Stomach (tissue), 9 donors: ENCODE data around the gene KPNA6. TPM values are rescaled to one million over a fixed set of nuclear protein-coding genes. Genes with fewer than 3 reads are reported as not detected.

ENCODE experiments used
- DNase-seq, 2 donors: peaks; one replicate each; pipeline versions ENCODE4 v3.0.0 to v3.0.0-alpha.2; 2013 to 2019
- H3K27ac ChIP-seq, 5 donors: fragments of 200-600 bp in 4 of 5; sonication (generic) in 4 of 5; one replicate each; pipeline ENCODE4 v1.5.1; 2013 to 2019; ENCODE audit warnings: mild to moderate bottlenecking in 1 of 5, moderate library complexity in 1 of 5
- H3K27me3 ChIP-seq, 3 donors: fragments of 200-600 bp; sonication (generic); one replicate each; pipeline ENCODE4 v1.5.1; 2017 to 2019; ENCODE audit warnings: mixed run types in 1 of 3
- H3K36me3 ChIP-seq, 4 donors: fragments of 200-600 bp; sonication (generic); 1 replicate in 3 of 4; 2 replicates in 1 of 4; pipeline ENCODE4 v1.5.1; 2016 to 2019
- H3K4me1 ChIP-seq, 4 donors: fragments of 200-600 bp; sonication (generic); one replicate each; pipeline ENCODE4 v1.5.1; 2016 to 2019
- H3K4me3 ChIP-seq, 4 donors: fragments of 200-600 bp; sonication (generic) in 3 of 4; one replicate each; pipeline ENCODE4 v1.5.1; 2016 to 2019; ENCODE audit warnings: mild to moderate bottlenecking in 1 of 4
- H3K9me3 ChIP-seq, 4 donors: fragments of 200-600 bp; sonication (generic); one replicate each; pipeline ENCODE4 v1.5.1; 2016 to 2019
- CTCF ChIP-seq, 7 experiments: fragments of 450-650 bp in 4 of 7; fragments of 200-600 bp in 3 of 7; sonication (generic) in 3 of 7; IDR thresholded peaks; one replicate each; pipeline ENCODE4 v1.5.1; 2016 to 2019; ENCODE audit warnings: antibody characterized with exemption in 7 of 7, control low read depth in 2 of 7, mild to moderate bottlenecking in 1 of 7
- EP300 ChIP-seq: sonication (generic); formaldehyde crosslinking; IDR thresholded peaks from one replicate; pipeline ENCODE4 v1.6.1; 2017; ENCODE audit warnings: antibody characterized with exemption
- POLR2A ChIP-seq, 4 donors: fragments of 450-650 bp; IDR thresholded peaks; one replicate each; pipeline ENCODE4 v1.6.1; 2016; ENCODE audit warnings: antibody characterized with exemption in 4 of 4, control low read depth in 2 of 4, mild to moderate bottlenecking in 1 of 4, moderate library complexity in 1 of 4
- POLR2AphosphoS5 ChIP-seq, 3 donors: sonication (generic); formaldehyde crosslinking; IDR thresholded peaks; one replicate each; pipeline ENCODE4 v1.6.1; 2016; ENCODE audit warnings: antibody characterized with exemption in 3 of 3
- WGBS, 5 donors: extraction: QIAGEN DNeasy Blood & Tissue Kit in 3 of 5; methylation state at CpG; one replicate each; pipeline versions ENCODE4 v1.1.5 to v1.1.7; 2013 to 2018; 5-methylcytosine and 5-hydroxymethylcytosine counted together
- intact Hi-C: fragments of 100-400 bp; cut with DNase I; formaldehyde crosslinking; loops from one replicate; pipeline ENCODE4 v1.15.1; 2023; ENCODE audit warnings: low total_unique reads
- polyA plus RNA-seq, 3 donors: library from polyadenylated mRNA; stranded (reverse); fragments of 200-250 nt; gene quantifications; one replicate each; pipeline ENCODE4 v1.2.3, GENCODE V29; 2013
- total RNA-seq, 5 donors: library from RNA; depleted of rRNA; stranded (reverse); fragments of >200 nt; gene quantifications; one replicate each; pipeline versions ENCODE4 v1.1.0 to v1.2.3, GENCODE V29; 2014 to 2016
- donor health status: healthy with polysubstance abuse.
- donor health status: Bipolar disorder and iron deficiency.
- donor health status: healthy.

Gene KPNA6
- total and polyA plus RNA-seq, 8 donors: 7.6 to 38.0 (median 17.7) TPM

- Histone ChIP-seq H3K9me3 (no peaks in the 10 kb centered on the region), H3K36me3 (peaks cover 5 to 40% (median 39%) of the 10 kb centered on the region in 4 donors), H3K27ac (peak overlapping the region; percentile 92 to 99 (median 97)), H3K4me3 (peak overlapping the region; percentile 64 to 78 (median 64)), H3K27me3 (no peaks in the 10 kb centered on the region), H3K4me1 (peaks cover 30 to 49% (median 40%) of the 10 kb centered on the region in 4 donors)
- no peak for TF ChIP-seq EP300
- TF ChIP-seq POLR2A (IDR thresholded peaks at IDR 0.05): no peak
- TF ChIP-seq POLR2AphosphoS5 (IDR thresholded peaks at IDR 0.05): no peak
- no peak for TF ChIP-seq CTCF (IDR thresholded peaks at IDR 0.05)
- DNase-seq: no peak
- WGBS, 5 donors: 7 to 11% (median 9%) methylated on average over 6 to 7 of the region's 7 CpGs
- intact Hi-C loops: no loop called here
Measured at GRCh38 chr1:32179193-32179442, 71.3 kb downstream of the KPNA6 start.

DNA sequence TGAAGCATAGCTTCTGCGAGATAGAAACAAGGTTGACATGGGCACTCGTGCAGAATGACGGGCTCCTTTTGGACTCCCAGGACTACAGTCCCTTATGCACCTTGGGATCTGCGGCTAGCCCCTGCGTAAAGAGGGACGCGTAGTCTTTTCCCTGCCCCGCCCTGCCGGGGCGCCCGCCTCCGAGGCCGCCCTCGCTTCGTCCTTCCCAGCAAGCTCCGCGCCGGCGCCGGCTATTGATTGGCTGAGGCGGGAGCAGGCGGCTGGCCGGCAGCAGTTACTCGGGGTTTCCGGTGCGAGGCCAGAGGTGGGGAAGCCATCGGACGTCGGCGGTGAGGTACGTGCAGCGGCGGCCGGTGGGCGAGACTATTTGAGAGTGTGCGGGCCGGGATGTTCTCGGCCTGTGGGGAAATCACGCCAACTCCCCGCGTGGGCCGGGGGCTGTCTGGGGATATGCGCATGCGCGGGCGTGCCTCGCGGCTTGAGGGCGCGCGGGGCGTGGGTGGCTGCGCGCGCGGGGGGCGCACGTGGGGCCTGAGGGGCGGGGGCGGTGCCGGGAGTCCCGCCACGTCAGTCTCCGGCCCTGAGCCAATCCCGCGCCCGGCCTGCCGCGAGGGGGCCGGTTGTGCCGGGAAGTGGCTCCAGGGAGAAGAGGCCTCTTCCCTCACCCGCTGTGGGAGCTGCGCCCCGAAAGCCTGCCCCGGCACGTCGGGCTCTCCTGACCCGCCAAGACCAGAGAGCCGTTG, 71.8 kb downstream of the KPNA6 start, which contains the start of gene TXLNA:
TXLNA (plus strand) TSS at position 233 of the 743 bp plus-strand sequence. CDS start 671 bp downstream, outside the sequence.
- Histone ChIP-seq H3K27ac (peak within 1 kb of the TSS; percentile 92 to 99 (median 97)), H3K27me3 (no peaks in the 10 kb centered on the region), H3K4me3 (peak within 1 kb of the TSS; percentile 64 to 78 (median 64)), H3K4me1 (peaks cover 30 to 54% (median 45%) of the 10 kb centered on the region in 4 donors), H3K9me3 (no peaks in the 10 kb centered on the region), H3K36me3 (peaks cover 10 to 40% (median 39%) of the 10 kb centered on the region in 4 donors)
- TF ChIP-seq CTCF (IDR thresholded peaks at IDR 0.05) (peak in 1 of 7 experiments; percentile 32), EP300 (no peak), POLR2AphosphoS5 (IDR thresholded peaks at IDR 0.05) (peak; percentile 23 to 87 (median 59)), POLR2A (IDR thresholded peaks at IDR 0.05) (no peak)
- intact Hi-C loops: no loop called here
- DNase-seq: peak; percentile 95 to 98
- WGBS, 5 donors: 0 to 1% (median 0%) methylated on average over 18 to 79 of the region's 79 CpGs

DNA sequence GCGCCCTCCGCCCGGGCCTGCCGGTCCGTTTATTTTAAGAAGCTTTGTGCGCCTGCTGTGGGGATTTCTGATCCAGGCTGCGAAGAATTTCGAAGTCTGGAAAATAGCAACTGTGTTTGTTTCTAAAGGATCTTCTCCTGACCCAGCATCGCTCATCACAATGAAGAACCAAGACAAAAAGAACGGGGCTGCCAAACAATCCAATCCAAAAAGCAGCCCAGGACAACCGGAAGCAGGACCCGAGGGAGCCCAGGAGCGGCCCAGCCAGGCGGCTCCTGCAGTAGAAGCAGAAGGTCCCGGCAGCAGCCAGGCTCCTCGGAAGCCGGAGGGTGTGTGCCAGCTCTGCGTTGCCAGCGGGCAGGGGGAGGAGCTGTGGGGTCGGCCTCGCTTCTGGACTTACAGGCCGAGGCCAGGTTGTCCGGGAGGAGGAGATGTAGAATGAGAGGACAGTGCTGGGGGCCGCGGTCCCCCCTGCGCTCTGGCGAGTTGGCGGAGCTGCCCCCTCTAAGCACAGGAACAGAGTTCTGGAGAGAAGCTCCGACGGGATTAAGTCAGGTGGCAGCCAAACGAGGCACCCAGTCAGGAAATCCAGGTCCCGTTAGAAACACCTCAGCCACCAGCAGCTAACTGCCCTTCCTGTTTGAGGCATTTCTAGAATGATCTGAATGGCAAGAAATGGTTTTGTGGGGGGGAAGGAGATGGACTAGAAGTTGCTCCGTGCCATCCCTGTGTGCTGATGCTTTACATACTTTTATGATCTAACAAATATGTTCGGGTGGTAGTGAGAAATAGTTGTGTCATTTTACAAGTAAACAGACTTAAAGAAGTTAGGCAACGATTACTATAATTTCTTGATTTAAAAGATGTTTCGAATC, 72.6 kb downstream of the KPNA6 start:
- WGBS, 5 donors: 4 to 6% (median 6%) methylated on average over 20 to 36 of the region's 36 CpGs
- H3K36me3 ChIP-seq: peaks cover 17 to 42% (median 40%) of the 10 kb centered on the region in 4 donors
- peaks cover 30 to 62% (median 48%) of the 10 kb centered on the region in 4 donors for H3K4me1 ChIP-seq
- H3K4me3 ChIP-seq: peak overlapping the region; percentile 64 to 78 (median 64)
- peak; percentile 54 to 77 for DNase-seq
- H3K27ac ChIP-seq: peak overlapping the region; percentile 92 to 99 (median 97)
- no peaks in the 10 kb centered on the region for H3K9me3 ChIP-seq
- H3K27me3 ChIP-seq: no peaks in the 10 kb centered on the region
- intact Hi-C loops: no loop called here
- TF ChIP-seq CTCF (IDR thresholded peaks at IDR 0.05) (no peak), POLR2A (IDR thresholded peaks at IDR 0.05) (no peak), EP300 (no peak), POLR2AphosphoS5 (IDR thresholded peaks at IDR 0.05) (no peak)

DNA sequence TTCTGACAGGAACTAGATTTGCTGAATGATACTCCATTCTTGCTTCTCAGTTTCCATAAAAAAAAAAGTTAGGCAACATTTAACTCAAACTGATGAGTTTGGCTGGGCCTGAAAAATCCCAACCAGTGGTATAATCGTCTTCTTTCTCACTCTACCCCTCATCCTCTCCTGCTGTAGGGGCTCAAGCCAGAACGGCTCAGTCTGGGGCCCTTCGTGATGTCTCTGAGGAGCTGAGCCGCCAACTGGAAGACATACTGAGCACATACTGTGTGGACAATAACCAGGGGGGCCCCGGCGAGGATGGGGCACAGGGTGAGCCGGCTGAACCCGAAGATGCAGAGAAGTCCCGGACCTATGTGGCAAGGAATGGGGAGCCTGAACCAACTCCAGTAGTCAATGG, 73.2 kb downstream of the KPNA6 start:
- Histone ChIP-seq H3K4me3 (peak overlapping the region; percentile 64 to 78 (median 64)), H3K36me3 (peaks cover 17 to 48% (median 46%) of the 10 kb centered on the region in 4 donors), H3K4me1 (peaks cover 30 to 68% (median 53%) of the 10 kb centered on the region in 4 donors), H3K27me3 (no peaks in the 10 kb centered on the region), H3K27ac (peak overlapping the region in 4 of 5 donors; percentile 44 to 97 (median 94)), H3K9me3 (no peaks in the 10 kb centered on the region)
- DNase-seq: no peak
- 69 to 80% (median 77%) methylated on average over 8 to 9 of the region's 9 CpGs for WGBS, 5 donors
- intact Hi-C loops: no loop called here
- TF ChIP-seq CTCF (IDR thresholded peaks at IDR 0.05): no peak
- no peak for TF ChIP-seq EP300
- no peak for TF ChIP-seq POLR2AphosphoS5 (IDR thresholded peaks at IDR 0.05)
- no peak for TF ChIP-seq POLR2A (IDR thresholded peaks at IDR 0.05)
